ENCODE data around the gene UFD1. TPM values are rescaled to one million over a fixed set of nuclear protein-coding genes. Genes with fewer than 3 reads are reported as not detected.

The UFD1 gene
- total and polyA plus RNA-seq, 9 of the 15 experiments (the other 6 are each of a cell fraction or from before 2014, with no cell fraction given), result 238 to 645 (median 363) TPM

DNA sequence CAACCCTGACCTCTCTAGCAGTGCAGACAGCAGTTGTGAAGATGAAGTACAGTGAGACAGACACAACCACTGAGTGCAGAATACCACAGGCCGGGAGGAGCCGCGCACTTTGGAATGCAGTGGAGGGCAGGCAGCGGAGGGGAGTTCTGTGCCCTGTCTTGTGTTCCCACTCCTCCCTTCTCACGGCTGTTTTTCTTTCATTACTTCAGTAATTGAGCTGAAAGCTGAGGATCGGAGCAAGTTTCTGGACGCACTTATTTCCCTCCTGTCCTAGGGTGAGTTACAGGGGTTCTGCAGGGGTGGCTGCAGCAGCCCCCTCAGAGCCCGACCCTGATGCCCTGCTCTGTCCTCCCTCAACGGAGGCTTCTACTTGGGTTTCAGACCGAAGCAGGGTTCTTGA, 39.6 kb upstream of the UFD1 start:
- Histone ChIP-seq H2AFZ (ENCODE audit: low read depth, low read length) (no peak overlapping the region), H3K4me3 (no peak overlapping the region), H3K4me1 (replicated peaks in 1 of 2; ENCODE audit: control insufficient read depth in 2 of 2, insufficient read depth in 2 of 2, low read length in 2 of 2) (peaks cover 0 to 26% of the 10 kb centered on the region in 2 experiments; a peak in 2 of 5 replicates), H3K27ac (ENCODE audit: extremely low read depth, low read depth, low read length) (no peak overlapping the region), H3K36me3 (ENCODE audit: control insufficient read depth, insufficient read depth, low read length) (peaks cover 91% of the 10 kb centered on the region), H3K9me3 (replicated peaks; ENCODE audit: control insufficient read depth, insufficient read depth, low read depth, low read length) (no peaks in the 10 kb centered on the region), H3K79me2 (ENCODE audit: control insufficient read depth, insufficient read depth, low read length) (no peaks in the 10 kb centered on the region), H4K20me1 (replicated peaks; ENCODE audit: control insufficient read depth, insufficient read depth, low read length) (peaks cover 12% of the 10 kb centered on the region), H3K9ac (ENCODE audit: insufficient read depth in 1 of 2, low read depth in 2 of 2, low read length in 2 of 2) (no peak overlapping the region; a peak in 1 of 4 replicates), H3K4me2 (ENCODE audit: insufficient read depth, low read length) (no peak overlapping the region), H3K9me1 (ENCODE audit: control insufficient read depth, insufficient read depth, low read length) (peaks cover 3% of the 10 kb centered on the region), H3K27me3 (ENCODE audit: control insufficient read depth in 2 of 2, insufficient read depth in 2 of 2, low read length in 2 of 2) (no peaks in the 10 kb centered on the region)
- intact Hi-C loops (cut with micrococcal nuclease) (no loop called here), in situ Hi-C loops (cut with MboI) (no loop called here)
- ChIA-PET CTCF (ENCODE audit: low intra/inter-chr PET ratio) (no interaction called here), POLR2A (interaction anchor here (0.6 to 3.4 kb wide), 8 partner anchors 9 to 166 kb away, joined by 3 to 27 read pairs (median 8); partner anchors contain the start of gene CDC45)
- DNase-seq (ENCODE audit: extremely low read depth in 1 of 4, low spot score in 3 of 4) (no peak), ATAC-seq (peak; percentile 1; the same call in 2 of the 3 replicates), FAIRE-seq (no peak)
- TF ChIP-seq KDM5B (IDR thresholded peaks at IDR 0.05; ENCODE audit: insufficient replicate concordance, low read depth, low read length), result peak; percentile 18
- TF ChIP-seq NFE2 (IDR thresholded peaks at IDR 0.05; ENCODE audit: low read depth), result no peak
- peak; percentile 3; the same call in 1 of the 2 replicates for TF ChIP-seq NR3C1 (CRISPR knock-in tag; IDR thresholded peaks at IDR 0.05)
- peak; percentile 73 for TF ChIP-seq SETDB1 (IDR thresholded peaks at IDR 0.05; ENCODE audit: low read length)
- TF ChIP-seq POLR2A (conservative IDR thresholded peaks at IDR 0.05), result peak; percentile 37
- TF ChIP-seq ZNF354B (CRISPR knock-in tag; IDR thresholded peaks at IDR 0.05), result no peak
- TF ChIP-seq, protein P1, sequence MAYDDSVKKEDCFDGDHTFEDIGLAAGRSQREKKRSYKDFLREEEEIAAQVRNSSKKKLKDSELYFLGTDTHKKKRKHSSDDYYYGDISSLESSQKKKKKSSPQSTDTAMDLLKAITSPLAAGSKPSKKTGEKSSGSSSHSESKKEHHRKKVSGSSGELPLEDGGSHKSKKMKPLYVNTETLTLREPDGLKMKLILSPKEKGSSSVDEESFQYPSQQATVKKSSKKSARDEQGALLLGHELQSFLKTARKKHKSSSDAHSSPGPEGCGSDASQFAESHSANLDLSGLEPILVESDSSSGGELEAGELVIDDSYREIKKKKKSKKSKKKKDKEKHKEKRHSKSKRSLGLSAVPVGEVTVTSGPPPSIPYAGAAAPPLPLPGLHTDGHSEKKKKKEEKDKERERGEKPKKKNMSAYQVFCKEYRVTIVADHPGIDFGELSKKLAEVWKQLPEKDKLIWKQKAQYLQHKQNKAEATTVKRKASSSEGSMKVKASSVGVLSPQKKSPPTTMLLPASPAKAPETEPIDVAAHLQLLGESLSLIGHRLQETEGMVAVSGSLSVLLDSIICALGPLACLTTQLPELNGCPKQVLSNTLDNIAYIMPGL (CRISPR knock-in tag; IDR thresholded peaks at IDR 0.05), result no peak
- no peak for TF ChIP-seq FOXK2 (conservative IDR thresholded peaks at IDR 0.05 in 1 of 2, IDR thresholded peaks at IDR 0.05 in 1 of 2; ENCODE audit: low read depth in 2 of 2)
- no peak for TF ChIP-seq CCAR2 (IDR thresholded peaks at IDR 0.05; ENCODE audit: low read depth, low read length)
- no peak for TF ChIP-seq SUPT5H (IDR thresholded peaks at IDR 0.05)
- TF ChIP-seq, protein P2, sequence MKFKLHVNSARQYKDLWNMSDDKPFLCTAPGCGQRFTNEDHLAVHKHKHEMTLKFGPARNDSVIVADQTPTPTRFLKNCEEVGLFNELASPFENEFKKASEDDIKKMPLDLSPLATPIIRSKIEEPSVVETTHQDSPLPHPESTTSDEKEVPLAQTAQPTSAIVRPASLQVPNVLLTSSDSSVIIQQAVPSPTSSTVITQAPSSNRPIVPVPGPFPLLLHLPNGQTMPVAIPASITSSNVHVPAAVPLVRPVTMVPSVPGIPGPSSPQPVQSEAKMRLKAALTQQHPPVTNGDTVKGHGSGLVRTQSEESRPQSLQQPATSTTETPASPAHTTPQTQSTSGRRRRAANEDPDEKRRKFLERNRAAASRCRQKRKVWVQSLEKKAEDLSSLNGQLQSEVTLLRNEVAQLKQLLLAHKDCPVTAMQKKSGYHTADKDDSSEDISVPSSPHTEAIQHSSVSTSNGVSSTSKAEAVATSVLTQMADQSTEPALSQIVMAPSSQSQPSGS (CRISPR knock-in tag; IDR thresholded peaks at IDR 0.05), result 0 out of 2 replicates have a peak, but pooled peaks have one; percentile 32
- TF ChIP-seq CHD2 (IDR thresholded peaks at IDR 0.05; ENCODE audit: low read depth, low read length), result 0 out of 2 replicates have a peak, but pooled peaks have one; percentile 20
- peak; percentile 7 for TF ChIP-seq SNRNP70 (optimal IDR thresholded peaks at IDR 0.05; ENCODE audit: low read depth, low read length)
- TF ChIP-seq ZNF133 (CRISPR knock-in tag; IDR thresholded peaks at IDR 0.05), result no peak
- no peak for TF ChIP-seq STAT5A (IDR thresholded peaks at IDR 0.05; ENCODE audit: borderline replicate concordance, low read length)
- TF ChIP-seq ELF4 (CRISPR knock-in tag; IDR thresholded peaks at IDR 0.05), result no peak
- TF ChIP-seq SIX5 (IDR thresholded peaks at IDR 0.05; ENCODE audit: borderline replicate concordance in 1 of 2, insufficient read depth in 1 of 2, low read depth in 1 of 2, low read length in 2 of 2), result no peak
- peak; percentile 60; the same call in 1 of the 2 replicates for TF ChIP-seq POLR2AphosphoS5 (IDR thresholded peaks at IDR 0.05; ENCODE audit: control insufficient read depth, insufficient read depth, low read depth, low read length)
- 0 out of 2 replicates have a peak, but pooled peaks have one; percentile 20 for TF ChIP-seq STAG1 (CRISPR knock-in tag; IDR thresholded peaks at IDR 0.05; ENCODE audit: borderline replicate concordance)
- no TSS peak for BruUV-seq (replicated peaks)
- WGBS (ENCODE audit: insufficient coverage, low coverage, missing lambda C conversion rate), result 91% methylated on average over 10 of the region's 10 CpGs
